Right forelimb (tissue), 1 donor: Measurements from ENCODE around the gene OR5A2.
"Not testable (repeated sequence)": the region's sequence is repeated elsewhere in the genome, so short reads cannot be mapped to it uniquely, and the experiment has no call there.

Experiments
- DNase-seq: peaks from one replicate; pipeline ENCODE4 v3.0.0-alpha.2; 2018

OR5A2 gene

GRCh38 chr11:59426361-59427067, at the start of gene OR5A2:
Gene OR5A2 (minus strand): TSS chr11:59426413. CDS start chr11:59422953, 3,460 bp downstream.
- DNase-seq, result no peak

GRCh38 chr11:59475176-59475575, 49.0 kb upstream of the OR5A2 start:
- no peak for DNase-seq

GRCh38 chr11:59473015-59473414, 46.8 kb upstream of the OR5A2 start, which contains the start of gene OR4D10:
Gene OR4D10 (plus strand): TSS chr11:59473315. CDS start chr11:59477430, 4,115 bp downstream.
- no peak for DNase-seq

- DNase-seq, result no peak
Measured at GRCh38 chr11:59463190-59463641, 37.0 kb upstream of the OR5A2 start.

GRCh38 chr11:59459916-59460315, 33.7 kb upstream of the OR5A2 start:
- DNase-seq, result no peak

GRCh38 chr11:59456661-59457060, 30.4 kb upstream of the OR5A2 start, which contains the start of gene OR4D6:
Gene OR4D6 (plus strand): TSS chr11:59456961. CDS start chr11:59456961, 0 bp downstream.
- DNase-seq, result no peak

GRCh38 chr11:59448484-59448883, 22.3 kb upstream of the OR5A2 start:
- DNase-seq, result no peak

GRCh38 chr11:59445624-59446023, 19.4 kb upstream of the OR5A2 start:
- not testable (repeated sequence) for DNase-seq

GRCh38 chr11:59437770-59438169, 11.6 kb upstream of the OR5A2 start:
- DNase-seq, result no peak

- no peak for DNase-seq
Measured at GRCh38 chr11:59436169-59436568, 10.0 kb upstream of the OR5A2 start, which contains the start of gene OR5A1. Gene OR5A1 (plus strand): TSS chr11:59436469. CDS start chr11:59443169, 6,700 bp downstream.

- no peak for DNase-seq
Measured at GRCh38 chr11:59429924-59430516, 3.8 kb upstream of the OR5A2 start.

- no peak for DNase-seq
Measured at GRCh38 chr11:59427068-59427382, 812 bp upstream of the OR5A2 start.

GRCh38 chr11:59425131-59425530, 1.1 kb downstream of the OR5A2 start:
- no peak for DNase-seq

GRCh38 chr11:59423835-59424234, 2.4 kb downstream of the OR5A2 start:
- DNase-seq, result no peak

- no peak for DNase-seq
Measured at GRCh38 chr11:59418156-59418555, 8.1 kb downstream of the OR5A2 start.

- DNase-seq, result no peak
Measured at GRCh38 chr11:59417023-59417422, 9.2 kb downstream of the OR5A2 start.

GRCh38 chr11:59416613-59417012, 9.6 kb downstream of the OR5A2 start:
- DNase-seq, result no peak

- no peak for DNase-seq
Measured at GRCh38 chr11:59415111-59415510, 11.1 kb downstream of the OR5A2 start.

- DNase-seq, result no peak
Measured at GRCh38 chr11:59413646-59414045, 12.6 kb downstream of the OR5A2 start.

- DNase-seq, result no peak
Measured at GRCh38 chr11:59403546-59403945, 22.7 kb downstream of the OR5A2 start.

- no peak for DNase-seq
Measured at GRCh38 chr11:59401262-59401552, 25.0 kb downstream of the OR5A2 start.

- no peak for DNase-seq
Measured at GRCh38 chr11:59400461-59401261, 25.6 kb downstream of the OR5A2 start.

- DNase-seq, result no peak
Measured at GRCh38 chr11:59394186-59394585, 32.0 kb downstream of the OR5A2 start.
